H1 (cell line): ENCODE results near the gene CBFB. TPM values are rescaled to one million over a fixed set of nuclear protein-coding genes. Genes with fewer than 3 reads are reported as not detected.

Source experiments
- CTCF ChIA-PET: fragments of 300-600 bp; sonication (Branson Sonifier 250); formaldehyde crosslinking; loops from one replicate; lab custom pipeline; 2021; ENCODE audit not compliant: partially characterized antibody; lab: Charles Lee
- POLR2A ChIA-PET: fragments of 300-600 bp; sonication (Branson Sonifier 250); formaldehyde crosslinking; loops from one replicate; lab custom pipeline; 2021; ENCODE audit warnings: inconsistent platforms; ENCODE audit not compliant: partially characterized antibody; lab: Charles Lee
- DNase-seq, 2 experiments: peaks; one replicate each; pipeline versions ENCODE4 v3.0.0 to v3.0.0-alpha.2; 2010 to 2022; ENCODE audit warnings: low spot score in 2 of 2, low read depth in 1 of 2, mixed read lengths in 1 of 2
- FAIRE-seq: peaks from 2 replicates; lab custom pipeline; 2011; peaks lifted over from hg19 to GRCh38; lab: Jason Lieb, UNC
- H2AFZ ChIP-seq: 2 replicates; pipeline ENCODE4 v1.8.1; 2012; ENCODE audit warnings: low read length, inconsistent platforms
- H2AK5ac ChIP-seq: 2 replicates; pipeline ENCODE4 v1.6.1; 2013; ENCODE audit warnings: low read depth, low read length
- H2BK120ac ChIP-seq: replicated peaks from 2 replicates; pipeline ENCODE3; 2013; ENCODE audit warnings: low read depth, low read length, inconsistent platforms
- H2BK12ac ChIP-seq: 2 replicates; pipeline ENCODE4 v1.6.1; 2013; ENCODE audit warnings: low read depth, low read length
- H2BK15ac ChIP-seq: 2 replicates; pipeline ENCODE4 v1.6.1; 2013; ENCODE audit warnings: low read length
- H2BK20ac ChIP-seq: 2 replicates; pipeline ENCODE4 v1.6.1; 2013; ENCODE audit warnings: low read length
- H2BK5ac ChIP-seq: 2 replicates; pipeline ENCODE4 v1.6.1; 2013; ENCODE audit warnings: low read depth, low read length
- H3K14ac ChIP-seq: 2 replicates; pipeline ENCODE4 v1.6.1; 2013; ENCODE audit warnings: inconsistent platforms; ENCODE audit not compliant: insufficient read length
- H3K18ac ChIP-seq: 2 replicates; pipeline ENCODE4 v1.6.1; 2013; ENCODE audit warnings: low read length; ENCODE audit errors: extremely low read depth
- H3K23ac ChIP-seq: 2 replicates; pipeline ENCODE4 v1.6.1; 2013; ENCODE audit warnings: inconsistent platforms; ENCODE audit not compliant: insufficient read length
- H3K23me2 ChIP-seq: 2 replicates; pipeline ENCODE4 v1.6.1; 2013; ENCODE audit warnings: low read depth, low read length
- H3K27ac ChIP-seq: 2 replicates; pipeline ENCODE4 v1.6.1; 2011; ENCODE audit warnings: low read depth, low read length, inconsistent platforms
- H3K27me3 ChIP-seq, 4 experiments: replicated peaks in 1 of 4; 1 replicate in 1 of 4; 2 replicates in 3 of 4; pipeline versions ENCODE4 v1.6.1 to v1.8.1; 2011 to 2013; ENCODE audit warnings: low read length in 3 of 4, mild to moderate bottlenecking in 3 of 4, inconsistent platforms in 2 of 4, mixed read lengths in 2 of 4, moderate library complexity in 1 of 4; ENCODE audit not compliant: control insufficient read depth in 3 of 4, insufficient read depth in 3 of 4; ENCODE audit errors: extremely low read depth in 1 of 4
- H3K36me3 ChIP-seq, 4 experiments: 2 replicates each; pipeline versions ENCODE4 v1.6.1 to v1.8.1; 2011 to 2013; ENCODE audit warnings: mild to moderate bottlenecking in 4 of 4, low read length in 3 of 4, moderate library complexity in 2 of 4, control low read depth in 1 of 4, inconsistent platforms in 1 of 4; ENCODE audit not compliant: insufficient read depth in 4 of 4, control insufficient read depth in 2 of 4
- H3K4ac ChIP-seq: replicated peaks from 2 replicates; pipeline ENCODE3; 2013; ENCODE audit warnings: low read length, low read depth, mixed read lengths, inconsistent platforms; ENCODE audit not compliant: insufficient read length
- H3K4me1 ChIP-seq, 4 experiments: replicated peaks in 1 of 4; 1 replicate in 1 of 4; 2 replicates in 3 of 4; pipeline versions ENCODE4 v1.6.1 to v1.8.1; 2011 to 2013; ENCODE audit warnings: low read length in 3 of 4, inconsistent platforms in 2 of 4, mixed read lengths in 1 of 4; ENCODE audit not compliant: insufficient read depth in 4 of 4, control insufficient read depth in 3 of 4
- H3K4me2 ChIP-seq, 2 experiments: 2 replicates each; pipeline versions ENCODE4 v1.6.1 to v1.8.1; 2011 to 2013; ENCODE audit warnings: low read depth in 2 of 2, low read length in 2 of 2, control low read depth in 1 of 2, inconsistent platforms in 1 of 2, mild to moderate bottlenecking in 1 of 2; ENCODE audit not compliant: insufficient read depth in 1 of 2
- H3K4me3 ChIP-seq, 4 experiments: fragments of 200-600, 300-600 bp in 1 of 4; sonication (generic), shearing (Covaris generic), sonication (Bioruptor Twin) in 1 of 4; 2 replicates each; pipeline versions ENCODE4 v1.5.1 to v1.8.1; 2011 to 2016; ENCODE audit warnings: low read length in 4 of 4, low read depth in 3 of 4, control low read depth in 2 of 4, inconsistent platforms in 2 of 4, mild to moderate bottlenecking in 2 of 4, mixed read lengths in 1 of 4, moderate library complexity in 1 of 4; ENCODE audit not compliant: insufficient read depth in 2 of 4; ENCODE audit errors: extremely low read depth in 1 of 4
- H3K56ac ChIP-seq: replicated peaks from 2 replicates; pipeline ENCODE3; 2013; ENCODE audit warnings: low read depth, mild to moderate bottlenecking, mixed read lengths, low read length, inconsistent platforms; ENCODE audit not compliant: insufficient read length
- H3K79me1 ChIP-seq: 2 replicates; pipeline ENCODE4 v1.6.1; 2013; ENCODE audit warnings: low read depth, low read length, control low read depth
- H3K79me2 ChIP-seq, 2 experiments: 2 replicates each; pipeline versions ENCODE4 v1.6.1 to v1.8.1; 2012 to 2013; ENCODE audit warnings: low read length in 2 of 2, mild to moderate bottlenecking in 2 of 2, inconsistent platforms in 1 of 2; ENCODE audit not compliant: insufficient read depth in 2 of 2, control insufficient read depth in 1 of 2
- H3K9ac ChIP-seq, 4 experiments: replicated peaks in 1 of 4; 1 replicate in 1 of 4; 2 replicates in 3 of 4; pipeline versions ENCODE4 v1.6.1 to v1.8.1; 2011 to 2013; ENCODE audit warnings: low read depth in 3 of 4, low read length in 3 of 4, control low read depth in 2 of 4, mild to moderate bottlenecking in 2 of 4, moderate library complexity in 2 of 4, inconsistent platforms in 1 of 4; ENCODE audit errors: extremely low read depth in 1 of 4
- H3K9me3 ChIP-seq, 2 experiments: 2 replicates each; pipeline versions ENCODE4 v1.6.1 to v1.8.1; 2012 to 2013; ENCODE audit warnings: mild to moderate bottlenecking in 2 of 2, moderate library complexity in 2 of 2, control low read depth in 1 of 2, inconsistent platforms in 1 of 2, low read depth in 1 of 2, low read length in 1 of 2, mixed read lengths in 1 of 2; ENCODE audit not compliant: insufficient read depth in 2 of 2
- H4K20me1 ChIP-seq, 2 experiments: replicated peaks in 1 of 2; 2 replicates each; pipeline versions ENCODE3 to v1.8.1; 2011 to 2013; ENCODE audit warnings: inconsistent platforms in 2 of 2, low read length in 2 of 2, mild to moderate bottlenecking in 1 of 2; ENCODE audit not compliant: insufficient read depth in 2 of 2, control insufficient read depth in 1 of 2
- H4K5ac ChIP-seq: 2 replicates; pipeline ENCODE4 v1.6.1; 2013; ENCODE audit warnings: low read length, low read depth, mixed read lengths, inconsistent platforms; ENCODE audit not compliant: insufficient read length
- H4K8ac ChIP-seq: 2 replicates; pipeline ENCODE4 v1.8.0; 2013; ENCODE audit warnings: mild to moderate bottlenecking, moderate library complexity, low read length, inconsistent platforms; ENCODE audit not compliant: insufficient read depth; ENCODE audit errors: extremely low read depth
- H4K91ac ChIP-seq: replicated peaks from 2 replicates; pipeline ENCODE3; 2013; ENCODE audit warnings: low read length, mixed read lengths, inconsistent platforms; ENCODE audit not compliant: insufficient read length
- BACH1 ChIP-seq: IDR thresholded peaks from 2 replicates; pipeline ENCODE4 v1.6.1; 2012; ENCODE audit warnings: low read length, improper control_type of control experiment
- HDAC6 ChIP-seq: IDR thresholded peaks from one replicate; pipeline ENCODE4 v1.7.1; 2012; ENCODE audit warnings: low read depth, mild to moderate bottlenecking, inconsistent platforms, low read length, moderate library complexity
- KDM1A ChIP-seq: fragments of 200-600, 300-600 bp; sonication (generic); IDR thresholded peaks from 2 replicates; pipeline ENCODE4 v1.7.1; 2016; ENCODE audit warnings: mild to moderate bottlenecking, low read length, borderline replicate concordance
- MAFK ChIP-seq: IDR thresholded peaks from 2 replicates; pipeline ENCODE4 v1.6.1; 2012; ENCODE audit warnings: low read depth, mild to moderate bottlenecking, improper control_type of control experiment, low read length
- NANOG ChIP-seq: IDR thresholded peaks from 2 replicates; pipeline ENCODE4 v1.6.1; 2011; ENCODE audit warnings: low read length, low read depth, mild to moderate bottlenecking, inconsistent platforms; ENCODE audit not compliant: insufficient read depth, poor library complexity, severe bottlenecking
- SIRT6 ChIP-seq: IDR thresholded peaks from one replicate; pipeline ENCODE4 v1.7.1; 2012; ENCODE audit warnings: low read length, inconsistent platforms
- SUZ12 ChIP-seq: fragments of 200-600 bp; sonication (generic); IDR thresholded peaks from 2 replicates; pipeline ENCODE4 v1.6.1; 2012; ENCODE audit warnings: mild to moderate bottlenecking, inconsistent platforms, low read length, moderate library complexity, mixed read lengths
- TAF1 ChIP-seq: IDR thresholded peaks from 2 replicates; pipeline ENCODE4 v1.6.1; 2011; ENCODE audit warnings: mild to moderate bottlenecking, low read depth, low read length
- TEAD4 ChIP-seq: IDR thresholded peaks from 2 replicates; pipeline ENCODE4 v1.6.1; 2012; ENCODE audit warnings: low read depth, low read length, inconsistent platforms, mixed read lengths
- USF2 ChIP-seq: IDR thresholded peaks from 2 replicates; pipeline ENCODE4 v1.6.1; 2011; ENCODE audit warnings: low read length, improper control_type of control experiment
- ZNF274 ChIP-seq: IDR thresholded peaks from 2 replicates; pipeline ENCODE4 v1.7.0; 2012; ENCODE audit warnings: low read length, borderline replicate concordance; ENCODE audit errors: extremely low read depth
- WGBS, 2 experiments: shearing (Covaris generic) in 1 of 2; methylation state at CpG; one replicate each; pipeline versions ENCODE4 v1.1.6 to v1.1.7; 2013 to 2015; ENCODE audit warnings: low lambda C conversion rate in 2 of 2, mixed read lengths in 2 of 2, inconsistent platforms in 1 of 2, low coverage in 1 of 2, missing lambda C conversion rate in 1 of 2; ENCODE audit not compliant: insufficient replicate concordance in 2 of 2, insufficient coverage in 1 of 2, insufficient read length in 1 of 2; ENCODE audit errors: extremely low coverage in 1 of 2, missing lambda C conversion rate in 1 of 2; 5-methylcytosine and 5-hydroxymethylcytosine counted together
- polyA plus RNA-seq, 7 experiments: library from polyadenylated mRNA; depleted of rRNA in 3 of 7; stranded (reverse) in 5 of 7; unstranded in 2 of 7; fragments of >200 nt in 5 of 7; fragments of 200-250 nt in 2 of 7; gene quantifications; 1 replicate in 5 of 7; 2 replicates in 1 of 7; 4 replicates in 1 of 7; pipeline versions ENCODE4 v1.2.1 to v1.2.3, GENCODE V29; 2011 to 2013; ENCODE audit warnings: missing spikeins in 2 of 7, mixed read lengths in 2 of 7
- total RNA-seq: library from RNA; stranded (reverse); fragmentation: NEBNext Ultra II Directional; extraction: Animal tissue kit (Norgen Biotek cat#: 25700); gene quantifications from 2 replicates; pipeline ENCODE4 v1.2.1, GENCODE V29; 2021

CBFB gene
- total and polyA plus RNA-seq, 2 of the 8 experiments (the other 6 are each of a cell fraction or from before 2014, with no cell fraction given), result 11.5 to 31.6 TPM

GRCh38 chr16:67075331-67075730, 46.4 kb downstream of the CBFB start:
- Histone ChIP-seq H2AFZ (no peak overlapping the region), H4K20me1 (no peaks in the 10 kb centered on the region), H3K27ac (no peak overlapping the region), H3K27me3 (no peaks in the 10 kb centered on the region), H3K36me3 (no peaks in the 10 kb centered on the region), H3K4ac (no peak overlapping the region), H3K56ac (no peak overlapping the region), H4K8ac (no peak overlapping the region), H3K4me2 (no peak overlapping the region), H2BK120ac (no peak overlapping the region), H3K9ac (no peak overlapping the region), H2BK12ac (no peak overlapping the region), H3K23ac (no peak overlapping the region), H2BK15ac (no peak overlapping the region), H3K79me1 (no peaks in the 10 kb centered on the region), H3K23me2 (no peaks in the 10 kb centered on the region), H3K9me3 (no peaks in the 10 kb centered on the region), H3K4me1 (no peaks in the 10 kb centered on the region), H4K5ac (no peak overlapping the region), H3K14ac (no peak overlapping the region), H3K4me3 (no peak overlapping the region), H3K18ac (no peak overlapping the region), H4K91ac (no peak overlapping the region), H3K79me2 (no peaks in the 10 kb centered on the region), H2BK5ac (no peak overlapping the region), H2AK5ac (no peak overlapping the region), H2BK20ac (no peak overlapping the region)
- ChIA-PET POLR2A (interaction anchor here (1.3 kb wide), 1 partner anchor 29 kb away, joined by 3 read pairs; no protein-coding TSS in a partner anchor), CTCF (interaction anchor here (0.8 to 2.0 kb wide), 5 partner anchors 25 to 226 kb away, joined by 3 to 7 read pairs (median 3); no protein-coding TSS in a partner anchor)
- FAIRE-seq (no peak), DNase-seq (no peak)
- WGBS, 2 experiments, result 100% methylated on average over 2 of the region's 2 CpGs; no CpG with 5 or more reads in 1 of the 2 experiments
- no peak for TF ChIP-seq KDM1A
- TF ChIP-seq HDAC6, result no peak
- TF ChIP-seq TAF1, result no peak
- no peak for TF ChIP-seq TEAD4
- TF ChIP-seq BACH1, result no peak
- no peak for TF ChIP-seq ZNF274
- no peak for TF ChIP-seq MAFK
- no peak for TF ChIP-seq NANOG
- no peak for TF ChIP-seq SUZ12
- no peak for TF ChIP-seq SIRT6
- TF ChIP-seq USF2, result no peak
